Hematopoietic multipotent progenitor cell treated with erythropoietin and hydrocortisone succinate and interleukin-3 and kit ligand, for 15 days (in vitro differentiated cells): ENCODE results near the gene WSCD2.

Source experiments
- DNase-seq: peaks from one replicate; pipeline ENCODE4 v3.0.0-alpha.2; 2015; ENCODE audit warnings: low spot score

Gene WSCD2

DNA sequence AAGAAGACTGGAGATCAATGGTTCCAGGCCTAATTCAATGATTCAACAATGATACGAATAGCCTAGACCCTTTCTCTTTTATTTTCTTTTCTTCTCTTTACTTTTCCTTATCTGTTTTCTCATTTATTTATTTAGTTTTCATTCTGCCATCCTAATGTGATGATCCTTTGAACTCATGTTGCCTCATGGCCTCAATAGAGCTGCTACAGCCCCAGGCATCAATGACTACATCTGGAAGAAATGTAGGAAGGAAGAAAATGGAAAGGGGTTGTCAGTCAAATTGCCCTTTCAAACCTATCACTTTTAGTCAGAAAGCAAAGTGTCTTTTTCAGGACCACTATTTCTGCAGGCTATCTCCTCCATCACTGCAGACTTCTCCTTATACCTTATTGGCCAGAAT is 140.1 kb downstream of the WSCD2 start:
- DNase-seq, result no peak

GRCh38 chr12:108270035-108270848 is 141.2 kb downstream of the WSCD2 start:
- no peak for DNase-seq

DNA sequence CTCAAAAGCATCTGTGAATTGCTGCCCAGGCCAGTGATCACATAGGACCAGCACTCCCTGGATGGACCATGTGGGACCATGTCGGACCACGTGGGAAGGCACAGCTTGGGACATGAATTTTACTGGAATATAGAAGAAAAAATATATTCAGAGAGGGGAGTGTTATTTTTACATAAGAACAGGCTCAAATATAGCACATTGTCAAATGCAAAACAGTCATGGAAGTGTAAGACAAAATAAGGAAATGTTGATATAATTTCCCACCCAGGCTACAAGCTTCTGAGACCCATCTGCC is 141.7 kb downstream of the WSCD2 start:
- no peak for DNase-seq

GRCh38 chr12:108271951-108272872 is 143.1 kb downstream of the WSCD2 start:
- DNase-seq, result no peak

GRCh38 chr12:108273217-108273616 is 144.1 kb downstream of the WSCD2 start:
- no peak for DNase-seq

DNA sequence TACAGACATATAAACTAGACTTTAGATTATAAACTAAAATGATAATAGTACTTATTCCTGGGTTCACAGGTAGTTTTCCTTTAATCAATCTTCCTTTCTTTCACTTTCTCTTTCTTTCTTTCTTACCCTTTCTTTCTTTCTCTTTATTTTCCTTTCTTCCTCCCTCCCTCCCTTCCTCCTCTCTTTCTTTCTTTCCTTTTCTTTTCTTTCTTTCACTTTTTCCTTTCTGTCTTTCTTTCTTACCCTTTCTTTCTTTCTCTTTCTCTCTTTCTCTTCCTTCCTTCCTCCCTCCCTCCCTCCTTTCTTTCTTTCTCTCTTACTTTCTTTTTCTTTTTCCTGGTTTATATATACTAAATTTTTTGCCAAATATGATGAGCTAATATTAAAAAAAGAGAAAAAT is 148.5 kb downstream of the WSCD2 start:
- DNase-seq, result no peak

DNA sequence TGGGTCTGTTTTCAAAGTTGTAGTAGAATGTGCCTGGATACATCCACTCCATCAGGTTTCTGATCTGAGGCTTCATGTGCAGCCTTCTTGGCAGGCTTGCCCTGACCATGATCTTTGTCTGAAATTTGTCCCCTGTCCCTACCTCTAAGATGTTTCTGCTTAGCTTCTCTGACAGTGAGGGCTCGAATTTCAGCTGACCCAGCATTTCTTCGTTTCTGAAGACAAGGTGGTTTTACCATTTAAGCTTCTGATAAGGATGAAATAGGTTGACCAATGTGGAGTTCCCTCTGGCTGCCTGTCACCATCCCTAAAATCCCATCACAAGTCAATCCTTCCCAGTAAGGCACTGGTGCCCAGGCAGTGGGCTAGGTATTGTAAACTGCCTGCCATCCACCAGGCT is 153.1 kb downstream of the WSCD2 start:
- DNase-seq, result no peak

DNA sequence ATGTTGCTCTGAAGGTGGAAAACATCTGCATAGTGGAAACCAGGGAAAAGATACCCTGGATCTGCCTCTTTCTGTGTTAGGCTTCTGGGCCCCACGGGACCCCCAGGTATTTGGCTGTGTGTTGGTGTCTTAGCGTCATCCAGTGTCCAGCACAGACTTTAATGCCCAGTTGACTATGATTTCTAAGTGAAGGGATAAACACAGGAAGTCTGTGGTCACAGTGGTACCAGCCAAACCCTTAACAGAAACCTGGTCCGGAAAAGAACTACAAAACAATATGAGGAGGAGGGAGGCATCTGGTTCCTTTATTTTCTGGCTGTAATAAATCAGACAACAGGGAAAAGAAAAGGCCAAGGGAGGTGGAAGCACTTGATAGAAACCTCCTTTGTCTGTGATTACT is 153.6 kb downstream of the WSCD2 start:
- no peak for DNase-seq

GRCh38 chr12:108284163-108284562 is 155.1 kb downstream of the WSCD2 start:
- no peak for DNase-seq

GRCh38 chr12:108285016-108285415 is 155.9 kb downstream of the WSCD2 start:
- no peak for DNase-seq

- no peak for DNase-seq
Observed at GRCh38 chr12:108287227-108287626, 158.1 kb downstream of the WSCD2 start.

DNA sequence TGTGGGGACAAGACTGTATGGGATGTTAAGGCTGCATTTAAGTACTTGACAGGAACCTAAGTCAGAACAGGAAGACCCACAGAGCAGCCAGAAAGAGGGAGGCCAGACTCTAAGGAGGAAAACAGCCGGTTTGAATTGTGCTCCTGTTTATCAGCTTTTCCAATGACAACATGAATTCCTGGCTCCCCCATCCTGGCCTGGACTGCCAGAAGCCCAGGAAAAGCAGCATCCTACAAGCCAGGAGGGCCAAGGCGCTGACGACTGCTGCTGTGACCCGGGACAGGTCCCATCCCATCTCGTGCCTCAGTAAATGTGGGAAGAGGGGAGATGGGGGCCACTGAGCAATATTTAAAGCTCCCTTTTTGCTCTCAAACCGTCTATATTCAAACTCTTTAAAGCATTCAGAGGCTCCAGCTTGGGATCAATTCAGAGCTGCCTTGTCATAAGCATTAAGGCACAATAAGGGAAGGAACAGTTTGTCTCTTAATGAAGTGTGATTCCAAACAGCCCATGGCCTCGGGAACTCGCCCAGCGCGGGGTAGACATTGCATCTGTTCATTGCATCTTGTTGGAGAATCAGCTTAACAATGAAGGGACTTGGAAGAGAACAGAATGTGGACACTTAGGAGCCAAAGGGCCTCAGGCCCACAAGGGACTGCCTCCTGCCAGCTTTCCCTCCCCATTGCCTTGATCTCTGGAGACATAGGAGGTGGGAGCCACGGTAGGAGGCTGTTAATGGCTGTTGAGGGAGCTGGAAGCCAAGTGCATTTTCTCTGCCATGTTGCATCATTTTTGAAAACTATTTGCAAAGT is 160.5 kb downstream of the WSCD2 start:
- no peak for DNase-seq

- no peak for DNase-seq
Observed at GRCh38 chr12:108295641-108296040, 166.6 kb downstream of the WSCD2 start.

- no peak for DNase-seq
Observed at GRCh38 chr12:108296945-108297344, 167.9 kb downstream of the WSCD2 start.

DNA sequence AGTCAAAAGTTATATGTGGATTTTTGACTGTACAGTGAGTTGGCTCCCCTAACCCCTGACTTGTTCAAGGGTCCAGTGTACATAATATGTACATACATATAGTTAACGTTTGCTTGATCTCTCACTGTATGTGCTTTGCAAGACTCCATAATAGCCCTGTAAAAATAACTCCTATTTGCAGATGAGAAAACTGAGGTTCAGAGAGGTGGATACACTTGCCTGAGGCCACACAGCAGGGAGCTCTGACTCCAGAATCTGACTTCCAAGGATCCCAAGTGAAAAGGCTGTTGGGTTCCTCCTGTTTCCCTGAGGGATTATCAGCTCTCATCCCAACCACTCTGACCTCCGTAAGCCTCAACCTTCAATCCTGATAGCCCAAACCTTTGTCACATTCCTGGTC is 168.3 kb downstream of the WSCD2 start:
- DNase-seq, result no peak

DNA sequence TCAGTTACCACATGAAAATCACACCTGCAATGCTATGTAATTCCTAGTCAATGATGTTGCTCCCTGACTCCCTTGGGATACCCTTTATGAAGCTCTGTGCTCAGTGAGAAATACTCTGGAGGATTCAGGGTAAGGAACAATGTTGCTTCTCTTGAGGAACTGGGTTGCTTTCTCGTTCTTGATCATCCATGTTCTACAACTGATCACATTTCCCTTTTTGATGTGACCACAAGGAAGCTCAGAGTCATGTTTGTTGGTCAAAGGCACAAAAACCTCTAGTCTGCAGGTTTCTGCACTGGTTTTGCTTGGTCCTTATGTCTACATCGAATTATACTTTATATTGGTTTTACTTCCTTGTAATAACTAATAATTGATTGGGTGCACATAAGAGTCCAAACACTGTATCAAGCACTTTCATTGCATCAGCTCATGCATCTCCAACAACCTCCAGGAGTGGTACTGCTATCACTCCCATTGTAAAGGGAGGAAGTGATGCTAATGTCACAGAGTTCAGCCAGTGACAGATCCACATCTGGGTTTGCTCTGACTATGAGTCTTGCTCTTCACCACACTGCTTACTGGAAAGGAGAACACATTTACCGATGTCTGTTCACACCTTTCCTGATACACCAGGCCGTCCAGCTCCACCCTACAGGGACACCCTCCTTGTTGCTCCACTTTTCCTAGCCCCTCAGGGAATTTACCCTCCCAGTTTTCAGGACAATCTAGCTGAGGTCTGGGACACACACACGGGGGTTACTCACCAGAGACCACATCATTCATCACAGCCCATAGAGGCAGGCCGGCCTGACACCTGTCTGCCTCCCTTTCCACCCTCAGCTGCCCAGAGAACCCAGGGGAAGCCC is 169.0 kb downstream of the WSCD2 start:
- DNase-seq, result no peak

- DNase-seq, result no peak
Observed at GRCh38 chr12:108298761-108299275, 169.7 kb downstream of the WSCD2 start.

GRCh38 chr12:108299516-108299915 is 170.4 kb downstream of the WSCD2 start:
- no peak for DNase-seq
